Heart left ventricle (tissue), 16 donors: ENCODE results near the gene P3H1. TPM values are rescaled to one million over a fixed set of nuclear protein-coding genes. Genes with fewer than 3 reads are reported as not detected.

ENCODE experiments used
- ATAC-seq, 4 donors: fragments of 200-7000 bp; cut with Tn5 transposase; one replicate each; pipeline ENCODE4 v1.9.1; 2020 to 2022; ENCODE audit warnings: moderate library complexity in 4 of 4, mild to moderate bottlenecking in 3 of 4, moderate number of reproducible peaks in 1 of 4
- DNase-seq, 5 donors: peaks; one replicate each; pipeline ENCODE4 v3.0.0-alpha.2; 2020
- H3K27ac ChIP-seq, 12 donors: fragments of 200-600 bp; sonication (generic) in 4 of 12; one replicate each; pipeline versions ENCODE4 v1.5.0 to v1.8.0; 2016 to 2022; ENCODE audit warnings: mild to moderate bottlenecking in 2 of 12
- H3K27me3 ChIP-seq, 9 donors: fragments of 200-600 bp; sonication (generic) in 2 of 9; one replicate each; pipeline versions ENCODE4 v1.5.1 to v1.8.0; 2016 to 2022; ENCODE audit warnings: mild to moderate bottlenecking in 3 of 9
- H3K36me3 ChIP-seq, 9 donors: fragments of 200-600 bp; sonication (generic) in 2 of 9; one replicate each; pipeline versions ENCODE4 v1.5.0 to v1.8.0; 2018 to 2022; ENCODE audit warnings: mild to moderate bottlenecking in 2 of 9
- H3K4me1 ChIP-seq, 12 donors: fragments of 200-600 bp; sonication (generic) in 4 of 12; one replicate each; pipeline versions ENCODE4 v1.5.0 to v1.8.0; 2016 to 2022; ENCODE audit warnings: mild to moderate bottlenecking in 3 of 12
- H3K4me3 ChIP-seq, 12 donors: fragments of 200-600 bp; sonication (generic) in 4 of 12; one replicate each; pipeline versions ENCODE4 v1.5.0 to v1.8.0; 2017 to 2022; ENCODE audit warnings: mild to moderate bottlenecking in 9 of 12, moderate library complexity in 4 of 12
- H3K9me3 ChIP-seq, 12 donors: fragments of 200-600 bp; sonication (generic) in 4 of 12; one replicate each; pipeline versions ENCODE4 v1.5.0 to v1.8.0; 2016 to 2022; ENCODE audit warnings: mild to moderate bottlenecking in 1 of 12
- CTCF ChIP-seq, 12 donors: fragments of 200-600 bp; sonication (generic) in 4 of 12; IDR thresholded peaks; one replicate each; pipeline versions ENCODE4 v1.5.0 to v1.8.0; 2018 to 2022; ENCODE audit warnings: antibody characterized with exemption in 12 of 12, mild to moderate bottlenecking in 5 of 12
- POLR2A ChIP-seq, 2 donors: fragments of 450-650 bp; IDR thresholded peaks; one replicate each; pipeline ENCODE4 v1.6.1; 2017; ENCODE audit warnings: antibody characterized with exemption in 2 of 2, mild to moderate bottlenecking in 2 of 2, moderate library complexity in 2 of 2
- WGBS, 4 donors: extraction: QIAGEN DNeasy Blood & Tissue Kit in 2 of 4; methylation state at CpG; one replicate each; pipeline versions ENCODE4 v1.1.5 to v1.1.7; 2013 to 2018; 5-methylcytosine and 5-hydroxymethylcytosine counted together
- intact Hi-C, 10 donors: fragments of 100-400 bp; cut with DNase I; formaldehyde crosslinking; loops; one replicate each; pipeline versions ENCODE4 v1.11.1 to v1.14.2; 2022
- polyA plus RNA-seq, 2 donors: library from polyadenylated mRNA; stranded (reverse); fragments of 200-250 nt; gene quantifications; one replicate each; pipeline ENCODE4 v1.2.3, GENCODE V29; 2013
- total RNA-seq, 9 donors: library from RNA; depleted of rRNA in 2 of 9; stranded (reverse); fragments of >200 nt in 2 of 9; fragmentation: NEBNext Ultra II Directional in 3 of 9; extraction: Animal tissue kit (Norgen Biotek cat#: 25700) in 3 of 9; gene quantifications; one replicate each; pipeline versions ENCODE4 v1.1.0 to v1.2.4, GENCODE V29; 2016 to 2023
- donor health status: ischemic (EF 13 %, LVEDD 7.1; RV severe dilation, severe dysfunction).
- donor health status: healthy with polysubstance abuse.
- donor health status: DM: no; HTN: yes; CAD: no.
- donor health status: DM: no; HTN: no; CAD: no.
- donor health status: ischemic (EF 25% LVEDD 6.9; RV normal size, moderate dysfunction).
- donor health status: ischemic (EF 25% LVEDD 5.7; RV mildly dilated, moderate dysfunction).
- donor health status: healthy.
- donor health status: DM: yes; HTN: yes; CAD: no.
- donor health status: ischemic (EF 35%, LVEDD 5.7; RV mildly dilated, moderate dysfunction).
- donor health status: nonischemic (EF 11% LVEDD 7.7; RV severe dilation, severe dysfunction).
- donor health status: DM: yes; HTN: yes; CAD: no.
- donor health status: PGD.
- donor health status: ischemic (EF 29% LVEDD 5.4; RV normal size, mild dysfunction).
- donor health status: nonischemic (EF 23%, LVEDD 6.1; RV moderate dilation, normal function).

The P3H1 gene
- total and polyA plus RNA-seq, 11 donors, result 6.9 to 27.9 (median 10.7) TPM

GRCh38 chr1:42742617-42743316, 24.1 kb downstream of the P3H1 start:
- H3K9me3 ChIP-seq, result no peaks in the 10 kb centered on the region
- no peak for DNase-seq
- H3K4me1 ChIP-seq, result peaks cover 0 to 6% (median 0%) of the 10 kb centered on the region in 12 donors
- intact Hi-C loops, result loop anchor here in 6 of 10 donors (10.0 kb wide), 2 partner anchors 398 to 598 kb away; no protein-coding TSS in a partner anchor
- TF ChIP-seq CTCF (IDR thresholded peaks at IDR 0.05), result no peak
- no peak for TF ChIP-seq POLR2A (IDR thresholded peaks at IDR 0.05)
- ATAC-seq, result no peak
- H3K27me3 ChIP-seq, result no peaks in the 10 kb centered on the region
- H3K27ac ChIP-seq, result no peak overlapping the region
- no peak overlapping the region for H3K4me3 ChIP-seq
- peaks cover 0 to 25% (median 19%) of the 10 kb centered on the region in 9 donors for H3K36me3 ChIP-seq
- 79 to 92% (median 90%) methylated on average over 9 of the region's 9 CpGs for WGBS, 4 donors

- Histone ChIP-seq H3K9me3 (no peaks in the 10 kb centered on the region), H3K36me3 (peaks cover 0 to 19% (median 14%) of the 10 kb centered on the region in 9 donors), H3K27ac (no peak overlapping the region), H3K27me3 (no peaks in the 10 kb centered on the region), H3K4me3 (no peak overlapping the region), H3K4me1 (peaks cover 0 to 8% (median 0%) of the 10 kb centered on the region in 12 donors)
- no peak for DNase-seq
- WGBS, 4 donors, result 89 to 94% (median 92%) methylated on average over 8 of the region's 8 CpGs
- intact Hi-C loops, result loop anchor here in 6 of 10 donors (10.0 kb wide), 2 partner anchors 397 to 597 kb away; no protein-coding TSS in a partner anchor
- TF ChIP-seq POLR2A (IDR thresholded peaks at IDR 0.05), result no peak
- no peak for TF ChIP-seq CTCF (IDR thresholded peaks at IDR 0.05)
- no peak for ATAC-seq
Observed at GRCh38 chr1:42742141-42742540, 24.7 kb downstream of the P3H1 start.

GRCh38 chr1:42741706-42742105, 25.1 kb downstream of the P3H1 start:
- H3K36me3 ChIP-seq, result peaks cover 0 to 15% (median 11%) of the 10 kb centered on the region in 9 donors
- no peak for TF ChIP-seq CTCF (IDR thresholded peaks at IDR 0.05)
- no peak for TF ChIP-seq POLR2A (IDR thresholded peaks at IDR 0.05)
- peaks cover 0 to 12% (median 0%) of the 10 kb centered on the region in 12 donors for H3K4me1 ChIP-seq
- H3K9me3 ChIP-seq, result no peaks in the 10 kb centered on the region
- H3K4me3 ChIP-seq, result no peak overlapping the region
- H3K27ac ChIP-seq, result no peak overlapping the region
- ATAC-seq (no peak), DNase-seq (no peak)
- intact Hi-C loops, result loop anchor here in 6 of 10 donors (10.0 kb wide), 2 partner anchors 397 to 597 kb away; no protein-coding TSS in a partner anchor
- H3K27me3 ChIP-seq, result no peaks in the 10 kb centered on the region
- WGBS, 4 donors, result 82 to 90% (median 86%) methylated on average over 3 to 4 of the region's 4 CpGs

- Histone ChIP-seq H3K27me3 (no peaks in the 10 kb centered on the region), H3K27ac (no peak overlapping the region), H3K9me3 (no peaks in the 10 kb centered on the region), H3K36me3 (peaks cover 0 to 8% (median 4%) of the 10 kb centered on the region in 9 donors), H3K4me3 (no peak overlapping the region), H3K4me1 (peaks cover 0 to 18% (median 0%) of the 10 kb centered on the region in 12 donors)
- ATAC-seq (no peak), DNase-seq (no peak)
- 72 to 86% (median 81%) methylated on average over 10 to 19 of the region's 19 CpGs for WGBS, 4 donors
- TF ChIP-seq CTCF (IDR thresholded peaks at IDR 0.05) (no peak), POLR2A (IDR thresholded peaks at IDR 0.05) (no peak)
- intact Hi-C loops, result loop anchor here in 6 of 10 donors (10.0 kb wide), 2 partner anchors 396 to 596 kb away; no protein-coding TSS in a partner anchor
Observed at GRCh38 chr1:42740851-42741580, 25.8 kb downstream of the P3H1 start.
